ENCODE data around the gene APCDD1L.
"Not testable (repeated sequence)": the region's sequence is repeated elsewhere in the genome, so short reads cannot be mapped to it uniquely, and the experiment has no call there.

Gene APCDD1L

GRCh38 chr20:58514321-58515232 lies 622 bp downstream of the APCDD1L start:
- peak; percentile 46 for DNase-seq (ENCODE audit: low read depth, low spot score)

- DNase-seq (ENCODE audit: low read depth, low spot score), result no peak
Measured at GRCh38 chr20:58513580-58514285, 1.5 kb downstream of the APCDD1L start.

DNA sequence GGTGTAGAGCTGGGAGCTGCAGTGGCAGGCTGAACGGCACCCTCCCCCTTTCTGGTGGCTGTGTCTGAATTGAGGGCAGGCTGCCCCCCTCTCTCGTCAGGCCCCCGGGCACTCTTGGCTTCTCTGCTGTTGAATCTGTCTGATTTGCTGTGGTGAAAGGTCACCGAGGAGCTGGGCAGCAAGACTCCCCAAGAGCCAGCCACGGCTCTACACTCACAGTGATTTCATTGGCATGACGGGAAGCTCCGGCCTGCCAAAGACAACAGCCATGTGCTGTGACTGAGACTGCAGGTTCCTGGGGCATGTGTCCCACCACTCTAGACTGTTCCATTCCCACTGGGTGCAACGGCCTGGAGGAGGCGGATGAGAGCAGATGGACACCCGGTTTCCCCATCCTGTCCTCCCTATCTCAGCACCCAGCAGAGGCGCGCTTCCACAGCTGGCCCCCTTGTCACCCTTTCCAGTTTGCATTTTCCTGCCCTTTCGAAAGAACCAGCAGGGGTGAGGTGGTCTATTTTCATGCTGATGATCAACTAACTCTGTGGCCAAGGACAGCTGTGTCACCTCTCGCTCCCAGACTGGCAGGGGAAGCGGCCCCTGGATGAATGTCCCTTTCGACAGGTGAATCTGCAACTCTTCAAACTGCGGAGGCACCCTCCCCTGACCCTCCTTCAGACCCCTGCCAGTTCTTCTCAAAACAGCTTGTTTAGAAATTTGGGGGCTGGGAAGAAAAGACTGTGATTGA lies 2.2 kb downstream of the APCDD1L start:
- peak; percentile 36 for DNase-seq (ENCODE audit: low read depth, low spot score)

- no peak for DNase-seq (ENCODE audit: low read depth, low spot score)
Measured at GRCh38 chr20:58511861-58512260, 3.3 kb downstream of the APCDD1L start.

DNA sequence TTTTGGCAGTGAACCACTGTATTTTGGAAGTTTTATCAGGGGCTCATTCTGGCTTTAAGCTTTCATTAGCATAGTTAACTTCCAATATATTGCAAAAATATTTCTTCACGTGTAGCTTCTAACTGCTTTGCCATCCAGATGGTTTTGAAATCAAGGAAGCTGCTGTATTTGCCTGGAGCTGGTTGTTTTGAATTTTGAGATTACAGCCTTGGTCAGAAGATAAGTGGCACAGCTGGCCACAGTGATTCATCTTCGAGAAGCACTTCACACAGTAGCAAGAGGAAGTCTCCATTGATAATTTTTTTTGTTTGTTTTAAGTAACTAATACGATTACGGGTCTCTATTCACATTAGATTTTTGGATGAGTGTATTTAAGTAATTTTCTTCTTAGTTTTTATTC lies 3.8 kb downstream of the APCDD1L start:
- DNase-seq (ENCODE audit: low read depth, low spot score), result no peak

GRCh38 chr20:58510921-58511320 lies 4.3 kb downstream of the APCDD1L start:
- no peak for DNase-seq (ENCODE audit: low read depth, low spot score)

DNA sequence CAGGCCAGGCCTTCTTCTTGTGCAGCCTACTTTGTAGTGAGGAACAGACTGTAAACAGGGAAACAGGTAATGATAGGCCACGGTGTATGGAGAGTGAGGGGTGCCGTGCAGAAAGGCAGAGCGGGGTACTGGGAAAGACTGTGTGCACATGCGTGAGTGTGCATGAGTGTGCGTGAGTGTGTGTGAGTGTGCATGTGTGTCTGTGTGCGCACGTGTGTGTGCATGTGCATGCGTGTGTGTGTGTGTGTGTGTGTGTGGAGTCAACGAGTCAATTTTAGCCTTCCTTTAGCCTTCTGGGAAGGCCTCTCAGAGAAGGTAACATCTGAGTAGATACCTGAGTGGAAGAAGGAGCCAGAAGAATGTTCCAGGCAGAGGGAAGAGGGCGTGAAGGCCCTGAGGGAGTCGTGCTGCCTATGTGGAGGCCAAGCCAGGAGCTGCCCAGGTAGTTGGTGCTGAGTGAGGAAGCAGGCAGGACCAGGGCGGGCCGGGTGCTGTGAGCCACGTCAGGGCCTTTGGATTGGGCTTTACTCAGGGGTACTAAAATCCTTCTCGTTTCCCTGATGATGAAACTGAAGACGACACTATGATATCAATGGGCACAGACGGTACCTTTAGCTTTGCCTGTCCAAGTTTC lies 6.3 kb downstream of the APCDD1L start:
- no peak for DNase-seq (ENCODE audit: low read depth, low spot score)

DNA sequence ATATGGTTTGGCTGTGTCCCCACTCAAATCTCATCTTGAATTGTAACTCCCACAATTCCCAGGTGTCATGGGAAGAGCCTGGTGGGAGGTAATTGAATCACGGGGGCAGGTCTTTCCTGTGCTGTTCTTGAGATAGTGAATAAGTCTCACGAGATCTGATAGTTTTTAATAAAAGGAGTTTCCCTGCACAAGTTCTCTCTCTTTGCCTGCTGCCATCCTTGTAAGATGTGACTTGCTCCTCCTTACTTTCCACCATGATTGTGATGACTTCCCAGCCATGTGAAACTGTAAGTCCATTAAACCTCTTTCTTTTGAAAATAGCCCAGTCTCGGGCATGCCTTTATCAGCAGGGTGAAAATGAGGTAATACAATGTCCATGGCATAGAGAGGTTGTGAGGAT lies 8.2 kb downstream of the APCDD1L start:
- DNase-seq (ENCODE audit: low read depth, low spot score), result not testable (repeated sequence)

GRCh38 chr20:58504566-58504965 lies 10.6 kb downstream of the APCDD1L start:
- no peak for DNase-seq (ENCODE audit: low read depth, low spot score)

- DNase-seq (ENCODE audit: low read depth, low spot score), result no peak
Measured at GRCh38 chr20:58503668-58504067, 11.5 kb downstream of the APCDD1L start.

DNA sequence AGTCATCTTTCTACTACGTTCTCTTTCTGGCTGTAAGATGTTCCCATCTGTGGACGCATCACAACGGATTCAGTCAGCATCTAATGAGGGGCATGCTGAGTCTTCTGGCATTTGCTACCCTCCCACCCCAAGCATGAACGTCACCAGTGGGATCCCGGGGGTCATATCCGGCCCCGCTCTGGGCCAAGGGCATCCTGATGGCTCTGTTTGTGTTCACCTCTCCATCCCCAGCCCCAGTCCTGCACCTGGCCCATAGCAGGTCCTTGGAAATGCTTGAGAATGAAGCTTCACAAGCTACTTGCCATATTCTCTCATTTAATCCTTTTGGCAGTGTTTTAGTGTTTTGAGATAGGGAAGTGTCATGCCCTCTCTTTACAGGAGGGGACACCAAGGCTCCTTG lies 14.9 kb downstream of the APCDD1L start:
- no peak for DNase-seq (ENCODE audit: low read depth, low spot score)

- DNase-seq (ENCODE audit: low read depth, low spot score), result no peak
Measured at GRCh38 chr20:58498470-58499068, 16.6 kb downstream of the APCDD1L start.

- DNase-seq (ENCODE audit: low read depth, low spot score), result no peak
Measured at GRCh38 chr20:58497724-58498469, 17.3 kb downstream of the APCDD1L start.

DNA sequence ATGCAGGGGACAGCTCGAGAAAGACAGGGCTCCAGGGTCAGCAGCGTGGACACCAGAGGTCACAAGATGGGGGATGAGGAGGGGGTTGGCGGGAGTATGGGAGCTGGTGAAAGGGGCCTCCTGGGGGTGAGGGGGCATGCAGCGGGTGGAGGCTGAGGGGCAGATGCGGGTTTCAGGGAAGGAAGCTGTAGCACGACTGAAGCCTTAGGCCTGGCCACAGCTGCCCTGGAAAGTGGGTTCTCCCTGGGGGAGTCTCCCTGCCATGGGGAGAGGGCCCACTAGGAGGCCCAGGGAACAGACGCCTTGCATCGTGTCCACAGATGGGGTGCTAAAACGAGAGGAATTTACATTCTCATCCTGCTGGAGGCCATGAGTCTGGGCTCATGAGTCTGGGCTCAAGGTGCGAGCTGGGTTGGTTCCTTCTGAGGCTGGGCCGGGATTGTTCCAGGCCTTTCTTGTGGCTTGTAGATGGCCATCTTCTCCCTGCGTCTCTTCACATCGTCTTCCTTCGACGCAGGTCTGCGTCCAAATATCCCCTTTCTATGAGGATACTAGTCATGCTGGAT lies 18.0 kb downstream of the APCDD1L start:
- DNase-seq (ENCODE audit: low read depth, low spot score), result no peak

GRCh38 chr20:58496429-58496769 lies 18.8 kb downstream of the APCDD1L start:
- DNase-seq (ENCODE audit: low read depth, low spot score), result no peak

GRCh38 chr20:58495623-58496428 lies 19.4 kb downstream of the APCDD1L start:
- no peak for DNase-seq (ENCODE audit: low read depth, low spot score)

DNA sequence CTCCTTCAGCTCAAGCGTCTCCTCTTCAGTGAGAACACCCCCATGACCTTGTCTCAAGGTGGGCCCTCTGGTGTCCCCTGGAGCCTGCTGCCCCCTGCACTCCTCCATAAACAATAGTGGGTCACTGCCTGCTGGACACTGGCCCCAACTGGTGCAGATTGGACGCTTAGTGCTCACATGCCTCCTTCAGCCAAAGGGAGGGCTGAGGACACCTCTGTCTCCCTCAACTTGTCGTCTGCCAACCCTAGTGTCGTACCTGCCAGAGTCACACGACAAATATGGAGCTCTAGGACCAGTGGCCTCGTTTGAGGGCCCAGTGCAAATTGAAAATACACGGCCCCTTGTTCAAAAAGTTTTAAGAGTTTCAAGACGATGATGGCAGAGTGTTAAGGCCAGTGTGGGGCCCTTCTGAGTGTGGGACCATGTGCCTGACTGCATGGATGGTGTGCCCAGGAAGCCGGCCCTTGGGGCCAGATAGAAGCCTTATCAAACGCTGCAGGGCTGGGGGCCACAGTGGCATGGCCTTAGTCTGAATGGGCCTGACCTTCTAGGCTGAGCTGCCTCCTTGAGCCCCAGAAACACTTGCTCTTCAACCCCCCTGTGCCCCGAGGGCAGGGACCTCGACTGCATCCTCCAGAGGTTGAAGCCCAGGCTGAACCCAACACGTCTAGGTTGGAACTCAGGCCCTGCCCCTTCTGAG lies 20.1 kb downstream of the APCDD1L start:
- DNase-seq (ENCODE audit: low read depth, low spot score), result no peak

DNA sequence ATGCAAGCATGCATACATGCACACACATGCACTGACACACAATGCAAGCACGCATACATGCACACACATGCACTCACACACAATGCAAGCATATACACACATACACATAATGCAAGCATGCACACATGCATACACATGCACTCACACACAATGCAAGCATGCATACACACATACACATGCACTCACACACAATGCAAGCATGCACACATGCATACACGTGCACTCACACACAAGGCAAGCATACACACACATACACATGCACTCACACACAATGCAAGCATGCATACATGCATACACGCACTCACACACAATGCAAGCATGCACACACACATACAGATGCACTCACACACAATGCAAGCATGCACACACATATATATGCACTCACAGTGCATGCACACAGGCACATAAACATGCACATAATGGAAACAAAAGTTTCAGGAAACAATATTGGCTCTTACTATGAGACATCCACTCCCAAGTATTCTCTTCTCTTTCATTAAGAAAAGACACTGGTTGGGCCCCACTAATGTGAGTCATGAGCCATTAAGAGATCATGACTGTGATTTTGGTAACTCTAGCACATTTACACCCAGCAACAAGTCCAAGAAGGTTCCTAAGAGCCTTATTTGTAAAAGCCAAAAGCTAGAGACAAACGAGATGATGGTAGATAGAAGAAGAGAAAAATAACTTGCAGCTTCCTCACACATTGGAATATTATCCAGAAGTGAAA lies 22.2 kb downstream of the APCDD1L start:
- DNase-seq (ENCODE audit: low read depth, low spot score), result no peak
